ENCODE results near the gene FAM47E. TPM values are rescaled to one million over a fixed set of nuclear protein-coding genes. Genes with fewer than 3 reads are reported as not detected.

Gene FAM47E
- total RNA-seq, 1 donor from 2014 or later: 3.8 TPM

- DNase-seq (ENCODE audit: extremely low spot score, unreplicated experiment): no peak
- no peak overlapping the region for H3K27ac Mint-ChIP-seq
- no peak overlapping the region for H3K4me3 Mint-ChIP-seq
- H3K27me3 Mint-ChIP-seq: no peaks in the 10 kb centered on the region
- TF ChIP-seq CTCF (conservative IDR thresholded peaks at IDR 0.05): no peak
- H3K9me3 Mint-ChIP-seq: peaks cover 14% of the 10 kb centered on the region
- H3K36me3 Mint-ChIP-seq: peaks cover 6% of the 10 kb centered on the region
- H3K4me1 Mint-ChIP-seq (ENCODE audit: unreplicated experiment): peaks cover 5% of the 10 kb centered on the region
These were observed 60.9 kb downstream of the FAM47E start for GRCh38 chr4:76312457-76312856.

- peaks cover 3% of the 10 kb centered on the region for H3K4me1 Mint-ChIP-seq (ENCODE audit: unreplicated experiment)
- TF ChIP-seq CTCF (conservative IDR thresholded peaks at IDR 0.05): no peak
- no peak overlapping the region for H3K4me3 Mint-ChIP-seq
- DNase-seq (ENCODE audit: extremely low spot score, unreplicated experiment): no peak
- peaks cover 14% of the 10 kb centered on the region for H3K9me3 Mint-ChIP-seq
- no peaks in the 10 kb centered on the region for H3K27me3 Mint-ChIP-seq
- H3K36me3 Mint-ChIP-seq: peaks cover 6% of the 10 kb centered on the region
- no peak overlapping the region for H3K27ac Mint-ChIP-seq
These were observed 62.0 kb downstream of the FAM47E start for GRCh38 chr4:76313547-76313946.

DNA sequence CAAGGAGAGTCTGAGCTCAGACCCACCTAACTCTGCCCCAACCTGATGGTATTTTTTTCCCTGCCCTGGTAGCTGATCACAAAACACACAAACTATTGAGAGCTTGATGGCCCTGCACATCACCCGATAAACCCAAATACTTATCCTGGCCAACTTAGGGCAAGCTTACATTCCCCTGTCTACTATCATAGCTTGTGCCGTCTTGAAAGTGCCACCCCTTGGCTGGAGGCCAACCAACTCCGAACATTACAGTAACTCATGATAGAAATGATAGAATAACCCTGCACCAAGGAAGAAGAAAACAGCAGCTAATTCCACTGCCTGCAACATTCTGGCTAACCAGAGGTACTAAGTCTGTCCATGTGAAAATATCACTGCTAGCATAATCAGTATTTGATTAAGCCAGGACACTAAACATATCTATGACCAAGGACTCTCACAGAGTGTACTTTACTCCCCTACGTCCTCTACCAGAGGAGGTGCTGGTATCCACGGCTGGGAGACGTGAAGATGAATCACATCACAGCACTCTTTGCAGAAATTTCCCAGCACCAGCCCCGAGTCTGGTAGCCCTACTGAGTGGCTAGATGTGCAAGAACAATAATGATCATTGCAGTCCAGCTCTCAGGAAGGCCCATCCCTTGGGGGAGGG lies 63.9 kb downstream of the FAM47E start:
- Mint-ChIP-seq H3K4me1 (ENCODE audit: unreplicated experiment) (no peaks in the 10 kb centered on the region), H3K36me3 (no peaks in the 10 kb centered on the region), H3K27me3 (no peaks in the 10 kb centered on the region), H3K27ac (no peak overlapping the region), H3K9me3 (peaks cover 18% of the 10 kb centered on the region), H3K4me3 (no peak overlapping the region)
- DNase-seq (ENCODE audit: extremely low spot score, unreplicated experiment): no peak
- TF ChIP-seq CTCF (conservative IDR thresholded peaks at IDR 0.05): no peak

GRCh38 chr4:76316131-76316530 lies 64.6 kb downstream of the FAM47E start:
- H3K4me3 Mint-ChIP-seq: no peak overlapping the region
- H3K9me3 Mint-ChIP-seq: peaks cover 25% of the 10 kb centered on the region
- no peak for TF ChIP-seq CTCF (conservative IDR thresholded peaks at IDR 0.05)
- no peak overlapping the region for H3K27ac Mint-ChIP-seq
- H3K4me1 Mint-ChIP-seq (ENCODE audit: unreplicated experiment): no peaks in the 10 kb centered on the region
- DNase-seq (ENCODE audit: extremely low spot score, unreplicated experiment): no peak
- H3K36me3 Mint-ChIP-seq: no peaks in the 10 kb centered on the region
- no peaks in the 10 kb centered on the region for H3K27me3 Mint-ChIP-seq

DNA sequence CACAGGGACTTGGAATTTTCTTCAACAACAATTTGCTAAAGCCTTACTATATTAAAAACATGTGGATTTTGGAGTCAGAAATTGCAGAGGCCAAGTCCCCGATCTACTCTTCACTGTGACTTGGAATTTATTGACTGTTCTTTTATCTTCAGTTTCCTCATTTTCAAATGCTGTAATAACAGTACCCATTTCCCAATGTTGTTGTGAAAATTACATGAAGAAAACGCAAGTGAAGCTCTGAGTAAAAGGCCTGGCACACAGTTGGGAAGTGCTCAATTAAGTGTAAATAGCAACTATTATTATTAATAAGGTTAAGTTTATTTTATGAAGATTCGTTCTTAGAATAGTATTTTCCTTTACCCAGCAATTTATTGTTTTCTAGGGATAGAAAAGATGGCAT lies 70.7 kb downstream of the FAM47E start:
- no peaks in the 10 kb centered on the region for H3K27me3 Mint-ChIP-seq
- H3K36me3 Mint-ChIP-seq: no peaks in the 10 kb centered on the region

More for the DNA sequence above, 70.7 kb downstream of the FAM47E start:
- H3K27ac Mint-ChIP-seq: no peak overlapping the region
- no peak for TF ChIP-seq CTCF (conservative IDR thresholded peaks at IDR 0.05)
- peaks cover 22% of the 10 kb centered on the region for H3K9me3 Mint-ChIP-seq
- no peak overlapping the region for H3K4me3 Mint-ChIP-seq
- DNase-seq (ENCODE audit: extremely low spot score, unreplicated experiment): no peak
- no peaks in the 10 kb centered on the region for H3K4me1 Mint-ChIP-seq (ENCODE audit: unreplicated experiment)
